Progenitor cell of endocrine pancreas (in vitro differentiated cells): ENCODE data around the gene PLGRKT. TPM values are rescaled to one million over a fixed set of nuclear protein-coding genes. Genes with fewer than 3 reads are reported as not detected.
"Not testable (repeated sequence)": the region's sequence is repeated elsewhere in the genome, so short reads cannot be mapped to it uniquely, and the experiment has no call there.

ENCODE experiments used
- DNase-seq: peaks from one replicate; pipeline ENCODE4 v3.0.0; 2021; ENCODE audit warnings: low spot score; ENCODE audit not compliant: unreplicated experiment
- H3K27ac Mint-ChIP-seq: 2 replicates; pipeline ENCODE4 v1.8.0; 2021; ENCODE audit warnings: mild to moderate bottlenecking, moderate library complexity, mixed read lengths
- H3K27me3 Mint-ChIP-seq: 2 replicates; pipeline ENCODE4 v1.8.0; 2021; ENCODE audit warnings: mixed read lengths
- H3K36me3 Mint-ChIP-seq: 2 replicates; pipeline ENCODE4 v1.8.0; 2022; ENCODE audit warnings: mixed read lengths; ENCODE audit not compliant: insufficient read depth
- H3K4me1 Mint-ChIP-seq: 2 replicates; pipeline ENCODE4 v1.8.0; 2021; ENCODE audit warnings: low read depth, mixed read lengths
- H3K4me3 Mint-ChIP-seq: 2 replicates; pipeline ENCODE4 v1.8.0; 2021; ENCODE audit warnings: low read depth, mild to moderate bottlenecking, moderate library complexity, mixed read lengths
- H3K9me3 Mint-ChIP-seq: 2 replicates; pipeline ENCODE4 v1.8.0; 2021; ENCODE audit warnings: low read depth, mixed read lengths
- total RNA-seq: library from RNA; stranded (reverse); gene quantifications from 2 replicates; pipeline ENCODE4 v1.2.1, GENCODE V29; 2021
- TF ChIP-seq, protein P1 (sequence below): fragments of 200-600 bp; sonication (generic); IDR thresholded peaks from one replicate; pipeline ENCODE4 v1.5.0; 2021; ENCODE audit warnings: antibody characterized with exemption, mild to moderate bottlenecking; ENCODE audit not compliant: unreplicated experiment

Gene PLGRKT
- total RNA-seq, 1 donor from 2014 or later = 18.9 TPM

DNA sequence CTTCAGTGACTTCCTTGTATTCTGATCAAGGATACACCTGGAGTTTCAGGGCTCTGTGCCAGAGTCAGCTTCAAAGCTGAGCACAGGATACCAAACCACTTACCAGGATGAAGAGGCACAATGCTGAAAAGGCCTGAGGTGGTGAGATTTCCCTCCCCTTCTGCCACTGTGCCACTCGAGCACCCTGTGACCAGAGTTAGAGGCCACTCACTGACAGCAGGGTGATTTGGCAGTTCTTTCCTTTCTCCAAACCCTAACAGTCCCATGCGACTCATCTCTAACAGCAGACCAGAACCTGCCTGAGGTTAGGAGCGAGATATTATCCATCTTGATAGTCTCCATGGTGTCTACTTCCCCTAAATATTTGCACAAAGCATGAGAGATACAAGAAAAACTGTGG is 1.8 kb downstream of the PLGRKT start:
- Mint-ChIP-seq H3K4me3 (peak overlapping the region; percentile 90), H3K27me3 (no peaks in the 10 kb centered on the region), H3K27ac (no peak overlapping the region), H3K36me3 (peaks cover 30% of the 10 kb centered on the region), H3K9me3 (peaks cover 6% of the 10 kb centered on the region), H3K4me1 (peaks cover 10% of the 10 kb centered on the region)
- TF ChIP-seq, protein P1, sequence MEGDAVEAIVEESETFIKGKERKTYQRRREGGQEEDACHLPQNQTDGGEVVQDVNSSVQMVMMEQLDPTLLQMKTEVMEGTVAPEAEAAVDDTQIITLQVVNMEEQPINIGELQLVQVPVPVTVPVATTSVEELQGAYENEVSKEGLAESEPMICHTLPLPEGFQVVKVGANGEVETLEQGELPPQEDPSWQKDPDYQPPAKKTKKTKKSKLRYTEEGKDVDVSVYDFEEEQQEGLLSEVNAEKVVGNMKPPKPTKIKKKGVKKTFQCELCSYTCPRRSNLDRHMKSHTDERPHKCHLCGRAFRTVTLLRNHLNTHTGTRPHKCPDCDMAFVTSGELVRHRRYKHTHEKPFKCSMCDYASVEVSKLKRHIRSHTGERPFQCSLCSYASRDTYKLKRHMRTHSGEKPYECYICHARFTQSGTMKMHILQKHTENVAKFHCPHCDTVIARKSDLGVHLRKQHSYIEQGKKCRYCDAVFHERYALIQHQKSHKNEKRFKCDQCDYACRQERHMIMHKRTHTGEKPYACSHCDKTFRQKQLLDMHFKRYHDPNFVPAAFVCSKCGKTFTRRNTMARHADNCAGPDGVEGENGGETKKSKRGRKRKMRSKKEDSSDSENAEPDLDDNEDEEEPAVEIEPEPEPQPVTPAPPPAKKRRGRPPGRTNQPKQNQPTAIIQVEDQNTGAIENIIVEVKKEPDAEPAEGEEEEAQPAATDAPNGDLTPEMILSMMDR = no peak
- no peak for DNase-seq

DNA sequence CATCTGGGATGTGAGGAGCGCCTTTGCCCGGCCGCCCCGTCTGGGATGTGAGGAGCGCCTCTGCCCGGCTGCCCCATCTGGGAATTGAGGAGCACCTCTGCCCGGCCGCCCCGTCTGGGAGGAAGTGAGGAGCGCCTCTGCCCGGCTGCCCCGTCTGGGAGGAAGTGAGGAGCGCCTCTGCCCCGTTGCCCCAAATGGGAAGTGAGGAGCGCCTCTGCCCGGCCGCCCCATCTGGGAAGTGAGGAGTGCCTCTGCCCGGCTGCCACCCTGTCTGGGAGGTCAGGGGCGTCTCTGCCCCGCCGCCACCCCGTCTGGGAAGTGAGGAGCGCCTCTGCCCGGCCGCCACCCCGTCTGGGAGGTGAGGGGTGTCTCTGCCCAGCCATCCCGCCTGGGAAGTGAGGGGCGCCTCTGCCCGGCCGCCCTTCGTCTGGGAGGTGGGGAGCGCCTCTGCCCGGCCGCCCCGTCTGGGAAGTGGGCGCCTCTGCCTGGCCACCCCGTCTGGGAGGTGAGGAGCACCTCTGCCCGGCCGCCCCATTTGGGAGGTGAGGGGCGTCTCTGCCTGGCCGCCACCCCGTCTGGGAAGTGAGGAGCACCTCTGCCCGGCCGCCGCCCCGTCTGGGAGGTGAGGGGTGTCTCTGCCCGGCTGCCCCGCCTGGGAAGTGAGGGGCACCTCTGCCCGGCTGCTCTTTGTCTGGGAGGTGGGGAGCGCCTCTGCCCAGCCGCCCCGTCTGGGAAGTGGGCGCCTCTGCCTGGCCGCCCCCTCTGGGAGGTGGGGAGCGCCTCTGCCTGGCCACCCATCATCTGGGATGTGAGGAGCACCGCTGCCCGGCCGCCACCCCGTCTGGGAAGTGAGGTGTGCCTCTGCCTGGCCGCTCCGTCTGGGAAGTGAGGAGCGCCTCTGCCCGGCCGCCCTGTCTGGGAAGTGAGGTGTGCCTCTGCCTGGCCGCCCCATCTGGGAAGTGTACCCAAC is 3.6 kb downstream of the PLGRKT start:
- not testable (repeated sequence) for H3K9me3 Mint-ChIP-seq, H3K27me3 Mint-ChIP-seq, DNase-seq, H3K27ac Mint-ChIP-seq, H3K4me3 Mint-ChIP-seq, H3K4me1 Mint-ChIP-seq
- peaks cover 31% of the 10 kb centered on the region for H3K36me3 Mint-ChIP-seq

- H3K27ac Mint-ChIP-seq, H3K27me3 Mint-ChIP-seq, DNase-seq, H3K4me3 Mint-ChIP-seq, H3K4me1 Mint-ChIP-seq, H3K9me3 Mint-ChIP-seq: not testable (repeated sequence)
- peaks cover 31% of the 10 kb centered on the region for H3K36me3 Mint-ChIP-seq
These were observed 4.4 kb downstream of the PLGRKT start for GRCh38 chr9:5433328-5433727.

DNA sequence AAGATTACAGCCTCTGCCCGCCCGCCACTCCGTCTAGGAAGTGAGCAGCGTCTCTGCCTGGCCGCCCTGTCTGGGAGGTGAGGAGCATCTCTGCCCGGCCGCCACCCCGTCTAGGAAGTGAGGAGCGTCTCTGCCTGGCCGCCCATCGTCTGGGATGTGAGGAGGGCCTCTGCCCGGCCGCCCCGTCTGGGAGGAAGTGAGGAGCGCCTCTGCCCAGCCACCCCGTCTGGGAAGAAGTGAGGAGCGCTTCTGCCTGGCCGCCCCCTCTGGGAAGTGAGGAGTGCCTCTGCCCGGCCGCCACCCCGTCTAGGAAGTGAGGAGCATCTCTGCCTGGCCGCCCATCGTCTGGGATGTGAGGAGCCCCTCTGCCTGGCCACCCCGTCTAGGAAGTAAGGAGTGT is 4.8 kb downstream of the PLGRKT start:
- H3K27ac Mint-ChIP-seq, H3K4me1 Mint-ChIP-seq, H3K9me3 Mint-ChIP-seq, H3K27me3 Mint-ChIP-seq, H3K4me3 Mint-ChIP-seq, DNase-seq: not testable (repeated sequence)
- peaks cover 31% of the 10 kb centered on the region for H3K36me3 Mint-ChIP-seq

GRCh38 chr9:5430912-5431311 is 6.8 kb downstream of the PLGRKT start:
- no peak overlapping the region for H3K27ac Mint-ChIP-seq
- H3K36me3 Mint-ChIP-seq = peaks cover 30% of the 10 kb centered on the region

GRCh38 chr9:5429873-5430564 is 7.7 kb downstream of the PLGRKT start:
- DNase-seq = no peak
- no peak overlapping the region for H3K4me3 Mint-ChIP-seq
- H3K27ac Mint-ChIP-seq = no peak overlapping the region
- peaks cover 2% of the 10 kb centered on the region for H3K9me3 Mint-ChIP-seq
- peaks cover 23% of the 10 kb centered on the region for H3K36me3 Mint-ChIP-seq
- H3K4me1 Mint-ChIP-seq = no peaks in the 10 kb centered on the region
- no peaks in the 10 kb centered on the region for H3K27me3 Mint-ChIP-seq
- TF ChIP-seq, protein P1 = no peak

More at GRCh38 chr9:5430912-5431311, 6.8 kb downstream of the PLGRKT start:
- Mint-ChIP-seq H3K4me1 (no peaks in the 10 kb centered on the region), H3K4me3 (no peak overlapping the region), H3K27me3 (no peaks in the 10 kb centered on the region), H3K9me3 (peaks cover 6% of the 10 kb centered on the region)
- TF ChIP-seq, protein P1 = no peak
- no peak for DNase-seq
